ENCODE measurements around the gene MARS2. TPM values are rescaled to one million over a fixed set of nuclear protein-coding genes. Genes with fewer than 3 reads are reported as not detected.
A peak's percentile ranks its signal among the peaks of the same experiment; 100 is the strongest.

MARS2 gene
- total RNA-seq, 4 donors from 2014 or later = 4.4 to 14.4 (median 7.9) TPM

- no peak overlapping the region for H3K27ac ChIP-seq
- intact Hi-C loops (cut with DNase I; ENCODE audit: low total_unique reads) (no loop called here), in situ Hi-C loops (cut with MboI; ENCODE audit: low pct_ligation_motif_present in 1 of 4, low pct_unique_long_range_greater_than_20kb in 1 of 4, low sequenced_read_pairs in 3 of 4) (no loop called here)
- WGBS, 2 donors (ENCODE audit: low coverage in 1 of 2) = 69 to 80% methylated on average over 1 to 3 of the region's 3 CpGs
- H3K4me1 ChIP-seq = peaks cover 0 to 9% (median 3%) of the 10 kb centered on the region in 4 donors
- no peaks in the 10 kb centered on the region for H3K36me3 ChIP-seq
- H3K4me3 ChIP-seq = no peak overlapping the region
- no peak for DNase-seq
- H3K9me3 ChIP-seq = no peaks in the 10 kb centered on the region
- TF ChIP-seq CTCF (IDR thresholded peaks at IDR 0.05) (no peak), EP300 (IDR thresholded peaks at IDR 0.05; ENCODE audit: low read depth) (no peak), POLR2A (IDR thresholded peaks at IDR 0.05) (no peak), POLR2AphosphoS5 (IDR thresholded peaks at IDR 0.05) (no peak)
- H3K27me3 ChIP-seq = no peaks in the 10 kb centered on the region
Observed at GRCh38 chr2:197700960-197701359, 4.2 kb upstream of the MARS2 start.

- Histone ChIP-seq H3K4me3 (peak overlapping the region; percentile 24 to 76 (median 71)), H3K4me1 (peaks cover 26 to 37% (median 27%) of the 10 kb centered on the region in 4 donors), H3K36me3 (no peaks in the 10 kb centered on the region), H3K27me3 (no peaks in the 10 kb centered on the region), H3K9me3 (no peaks in the 10 kb centered on the region), H3K27ac (peak overlapping the region; percentile 79 to 89 (median 84))
- TF ChIP-seq POLR2A (IDR thresholded peaks at IDR 0.05) (no peak), EP300 (IDR thresholded peaks at IDR 0.05; ENCODE audit: low read depth) (no peak), CTCF (IDR thresholded peaks at IDR 0.05) (no peak), POLR2AphosphoS5 (IDR thresholded peaks at IDR 0.05) (no peak)
- intact Hi-C loops (cut with DNase I; ENCODE audit: low total_unique reads) = no loop called here
- in situ Hi-C loops (cut with MboI; ENCODE audit: low pct_ligation_motif_present in 1 of 4, low pct_unique_long_range_greater_than_20kb in 1 of 4, low sequenced_read_pairs in 3 of 4) = no loop called here
- DNase-seq = no peak
- WGBS, 2 donors (ENCODE audit: low coverage in 1 of 2) = 0 to 1% methylated on average over 5 of the region's 5 CpGs
Observed at GRCh38 chr2:197704434-197705120, 592 bp upstream of the MARS2 start.

- H3K27me3 ChIP-seq = no peaks in the 10 kb centered on the region
- in situ Hi-C loops (cut with MboI; ENCODE audit: low pct_ligation_motif_present in 1 of 4, low pct_unique_long_range_greater_than_20kb in 1 of 4, low sequenced_read_pairs in 3 of 4) (no loop called here), intact Hi-C loops (cut with DNase I; ENCODE audit: low total_unique reads) (no loop called here)
- H3K27ac ChIP-seq = peak overlapping the region; percentile 79 to 89 (median 84)
- peaks cover 26 to 37% (median 27%) of the 10 kb centered on the region in 4 donors for H3K4me1 ChIP-seq
- peak overlapping the region; percentile 69 to 91 (median 74) for H3K4me3 ChIP-seq
- no peak for TF ChIP-seq EP300 (IDR thresholded peaks at IDR 0.05; ENCODE audit: low read depth)
- no peak for TF ChIP-seq POLR2A (IDR thresholded peaks at IDR 0.05)
- no peak for TF ChIP-seq CTCF (IDR thresholded peaks at IDR 0.05)
- no peak for TF ChIP-seq POLR2AphosphoS5 (IDR thresholded peaks at IDR 0.05)
- peak; percentile 45 for DNase-seq
- no peaks in the 10 kb centered on the region for H3K9me3 ChIP-seq
- no peaks in the 10 kb centered on the region for H3K36me3 ChIP-seq
- 15% methylated on average over 31 of the region's 38 CpGs; no CpG with 5 or more reads in 1 of the 2 donors for WGBS, 2 donors (ENCODE audit: low coverage in 1 of 2)
Observed at GRCh38 chr2:197705912-197706838, 1.0 kb downstream of the MARS2 start.

GRCh38 chr2:197706839-197707207 is 1.7 kb downstream of the MARS2 start:
- intact Hi-C loops (cut with DNase I; ENCODE audit: low total_unique reads) = no loop called here
- Histone ChIP-seq H3K9me3 (no peaks in the 10 kb centered on the region), H3K27ac (no peak overlapping the region), H3K36me3 (no peaks in the 10 kb centered on the region), H3K4me3 (peak overlapping the region; percentile 69 to 91 (median 74)), H3K4me1 (peaks cover 26 to 37% (median 27%) of the 10 kb centered on the region in 4 donors), H3K27me3 (no peaks in the 10 kb centered on the region)
- in situ Hi-C loops (cut with MboI; ENCODE audit: low pct_ligation_motif_present in 1 of 4, low pct_unique_long_range_greater_than_20kb in 1 of 4, low sequenced_read_pairs in 3 of 4) = no loop called here
- TF ChIP-seq POLR2AphosphoS5 (IDR thresholded peaks at IDR 0.05) = no peak
- TF ChIP-seq POLR2A (IDR thresholded peaks at IDR 0.05) = no peak
- TF ChIP-seq EP300 (IDR thresholded peaks at IDR 0.05; ENCODE audit: low read depth) = no peak
- TF ChIP-seq CTCF (IDR thresholded peaks at IDR 0.05) = no peak
- no peak for DNase-seq
- WGBS, 2 donors (ENCODE audit: low coverage in 1 of 2) = 34 to 46% methylated on average over 3 to 5 of the region's 5 CpGs
